ENCODE measurements around the gene NTN3. TPM values are rescaled to one million over a fixed set of nuclear protein-coding genes. Genes with fewer than 3 reads are reported as not detected.

Gene NTN3
- total RNA-seq, 1 experiment from 2014 or later: not detected

- TF ChIP-seq, protein P1, sequence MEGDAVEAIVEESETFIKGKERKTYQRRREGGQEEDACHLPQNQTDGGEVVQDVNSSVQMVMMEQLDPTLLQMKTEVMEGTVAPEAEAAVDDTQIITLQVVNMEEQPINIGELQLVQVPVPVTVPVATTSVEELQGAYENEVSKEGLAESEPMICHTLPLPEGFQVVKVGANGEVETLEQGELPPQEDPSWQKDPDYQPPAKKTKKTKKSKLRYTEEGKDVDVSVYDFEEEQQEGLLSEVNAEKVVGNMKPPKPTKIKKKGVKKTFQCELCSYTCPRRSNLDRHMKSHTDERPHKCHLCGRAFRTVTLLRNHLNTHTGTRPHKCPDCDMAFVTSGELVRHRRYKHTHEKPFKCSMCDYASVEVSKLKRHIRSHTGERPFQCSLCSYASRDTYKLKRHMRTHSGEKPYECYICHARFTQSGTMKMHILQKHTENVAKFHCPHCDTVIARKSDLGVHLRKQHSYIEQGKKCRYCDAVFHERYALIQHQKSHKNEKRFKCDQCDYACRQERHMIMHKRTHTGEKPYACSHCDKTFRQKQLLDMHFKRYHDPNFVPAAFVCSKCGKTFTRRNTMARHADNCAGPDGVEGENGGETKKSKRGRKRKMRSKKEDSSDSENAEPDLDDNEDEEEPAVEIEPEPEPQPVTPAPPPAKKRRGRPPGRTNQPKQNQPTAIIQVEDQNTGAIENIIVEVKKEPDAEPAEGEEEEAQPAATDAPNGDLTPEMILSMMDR (IDR thresholded peaks at IDR 0.05; ENCODE audit: unreplicated experiment): no peak
These were observed 4.2 kb upstream of the NTN3 start for GRCh38 chr16:2466667-2467527.

DNA sequence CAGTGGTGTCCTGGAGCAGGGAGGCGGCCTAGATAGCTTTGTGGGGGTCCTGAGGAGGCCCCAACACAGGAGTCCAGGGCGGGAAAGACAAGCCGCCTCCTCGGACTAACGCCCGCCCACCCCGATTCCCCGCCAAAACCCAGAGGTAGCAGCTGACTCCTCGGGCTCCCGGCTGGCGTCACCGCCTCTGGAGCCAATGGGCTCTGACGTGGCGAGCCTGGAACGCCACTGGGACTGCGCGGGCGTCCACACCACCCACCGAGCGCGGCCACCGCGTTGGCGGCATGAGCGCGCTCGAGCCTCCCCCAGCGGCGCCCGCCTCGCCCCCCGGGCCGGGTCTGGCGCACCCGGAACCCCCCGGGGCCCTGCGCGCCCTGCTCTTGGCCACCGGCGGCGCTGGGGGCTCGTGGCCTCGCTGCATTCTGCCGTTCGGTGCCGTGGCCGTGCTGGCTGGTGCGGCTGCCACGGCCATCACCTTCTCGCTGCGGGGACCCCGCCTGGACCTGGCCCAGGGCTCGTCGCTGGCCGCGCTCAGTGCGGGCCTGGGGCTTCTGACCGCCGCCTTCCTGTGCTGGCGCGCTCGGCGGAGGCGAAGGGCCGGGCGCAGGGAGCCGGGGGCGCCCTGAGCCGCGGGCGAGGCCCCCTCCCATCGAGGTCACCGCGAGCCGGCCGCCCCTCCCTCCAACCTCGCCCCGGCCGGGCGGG lies 3.4 kb upstream of the NTN3 start:
- DNase-seq: peak; percentile 64
- Mint-ChIP-seq H3K4me3 (ENCODE audit: low read depth, unreplicated experiment) (peak overlapping the region; percentile 74), H3K4me1 (ENCODE audit: low read depth, unreplicated experiment) (peaks cover 8% of the 10 kb centered on the region), H3K36me3 (ENCODE audit: insufficient read depth, unreplicated experiment) (peaks cover 32% of the 10 kb centered on the region), H3K27me3 (ENCODE audit: unreplicated experiment) (peaks cover 33% of the 10 kb centered on the region), H3K27ac (ENCODE audit: unreplicated experiment) (no peak overlapping the region), H3K9me3 (ENCODE audit: low read depth, unreplicated experiment) (no peaks in the 10 kb centered on the region)
- CTCF ChIA-PET: interaction anchor here (0.6 to 1.0 kb wide), 3 partner anchors 8 to 219 kb away, joined by 3 to 6 read pairs (median 4); partner anchors contain the start of gene TEDC2
- TF ChIP-seq, protein P1 (IDR thresholded peaks at IDR 0.05; ENCODE audit: unreplicated experiment): no peak
- intact Hi-C loops (cut with micrococcal nuclease; ENCODE audit: unreplicated experiment): no loop called here
- BruUV-seq (replicated peaks): no TSS peak

More at GRCh38 chr16:2466667-2467527, 4.2 kb upstream of the NTN3 start:
- Mint-ChIP-seq H3K27me3 (ENCODE audit: unreplicated experiment) (peaks cover 25% of the 10 kb centered on the region), H3K9me3 (ENCODE audit: low read depth, unreplicated experiment) (no peaks in the 10 kb centered on the region), H3K27ac (ENCODE audit: unreplicated experiment) (no peak overlapping the region), H3K4me1 (ENCODE audit: low read depth, unreplicated experiment) (peaks cover 8% of the 10 kb centered on the region), H3K36me3 (ENCODE audit: insufficient read depth, unreplicated experiment) (peaks cover 32% of the 10 kb centered on the region), H3K4me3 (ENCODE audit: low read depth, unreplicated experiment) (peak overlapping the region; percentile 74)
- no TSS peak for BruUV-seq (replicated peaks)
- DNase-seq: no peak
- CTCF ChIA-PET: no interaction called here
- intact Hi-C loops (cut with micrococcal nuclease; ENCODE audit: unreplicated experiment): no loop called here

GRCh38 chr16:2468233-2468724 lies 2.8 kb upstream of the NTN3 start:
- peak overlapping the region; percentile 74 for H3K4me3 Mint-ChIP-seq (ENCODE audit: low read depth, unreplicated experiment)
- peaks cover 39% of the 10 kb centered on the region for H3K27me3 Mint-ChIP-seq (ENCODE audit: unreplicated experiment)
- no TSS peak for BruUV-seq (replicated peaks)
- intact Hi-C loops (cut with micrococcal nuclease; ENCODE audit: unreplicated experiment): no loop called here
- peak; percentile 43 for DNase-seq
- H3K36me3 Mint-ChIP-seq (ENCODE audit: insufficient read depth, unreplicated experiment): peaks cover 38% of the 10 kb centered on the region
- peaks cover 13% of the 10 kb centered on the region for H3K4me1 Mint-ChIP-seq (ENCODE audit: low read depth, unreplicated experiment)
- H3K9me3 Mint-ChIP-seq (ENCODE audit: low read depth, unreplicated experiment): no peaks in the 10 kb centered on the region
- no peak overlapping the region for H3K27ac Mint-ChIP-seq (ENCODE audit: unreplicated experiment)
- TF ChIP-seq, protein P1 (IDR thresholded peaks at IDR 0.05; ENCODE audit: unreplicated experiment): no peak
- CTCF ChIA-PET: interaction anchor here (0.6 to 1.0 kb wide), 3 partner anchors 8 to 219 kb away, joined by 3 to 6 read pairs (median 4); partner anchors contain the start of gene TEDC2

DNA sequence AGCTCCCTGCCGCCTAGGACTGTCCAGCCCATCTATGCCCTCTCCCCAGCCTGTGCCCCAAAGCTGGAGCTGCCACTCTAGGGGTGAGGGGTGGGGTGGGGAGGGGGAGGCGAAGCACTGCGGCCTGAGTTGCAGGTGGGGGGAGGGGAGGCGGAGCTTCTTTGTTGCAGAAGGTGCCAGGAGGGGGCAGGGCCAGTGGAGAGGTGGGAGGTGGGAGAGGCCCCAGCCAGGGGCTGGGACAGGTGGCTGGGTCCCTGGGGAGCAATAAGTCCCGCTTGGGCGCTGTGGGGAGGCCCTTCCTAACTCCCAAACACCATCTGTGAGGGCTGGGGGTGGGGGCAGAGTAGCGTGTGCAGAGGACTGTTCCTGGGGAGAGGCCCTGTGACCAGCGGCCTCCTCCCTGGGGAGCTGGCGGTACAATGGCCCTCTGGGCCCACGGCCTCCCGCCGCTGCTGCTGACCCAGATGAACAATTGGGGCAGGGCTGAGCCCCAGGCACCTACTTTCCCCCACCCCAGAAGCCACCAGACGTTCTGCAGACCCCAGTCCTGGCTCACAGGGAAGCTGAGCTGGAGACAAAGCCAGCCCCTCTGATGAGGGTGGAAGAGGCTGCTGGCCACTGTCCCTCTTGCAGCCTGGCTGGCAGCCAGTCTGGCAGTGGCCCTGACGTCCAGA lies 2.2 kb upstream of the NTN3 start:
- CTCF ChIA-PET: interaction anchor here (0.6 to 1.0 kb wide), 3 partner anchors 9 to 220 kb away, joined by 3 to 6 read pairs (median 4); partner anchors contain the start of gene TEDC2
- TF ChIP-seq, protein P1 (IDR thresholded peaks at IDR 0.05; ENCODE audit: unreplicated experiment): no peak

More for the DNA sequence above, 2.2 kb upstream of the NTN3 start:
- Mint-ChIP-seq H3K36me3 (ENCODE audit: insufficient read depth, unreplicated experiment) (peaks cover 40% of the 10 kb centered on the region), H3K27ac (ENCODE audit: unreplicated experiment) (no peak overlapping the region), H3K27me3 (ENCODE audit: unreplicated experiment) (peaks cover 44% of the 10 kb centered on the region), H3K9me3 (ENCODE audit: low read depth, unreplicated experiment) (no peaks in the 10 kb centered on the region), H3K4me1 (ENCODE audit: low read depth, unreplicated experiment) (peaks cover 15% of the 10 kb centered on the region), H3K4me3 (ENCODE audit: low read depth, unreplicated experiment) (peak overlapping the region; percentile 74)
- intact Hi-C loops (cut with micrococcal nuclease; ENCODE audit: unreplicated experiment): no loop called here
- no peak for DNase-seq
- no TSS peak for BruUV-seq (replicated peaks)
